ENCODE measurements around the gene ARL13A.
"Not testable (repeated sequence)": the region's sequence is repeated elsewhere in the genome, so short reads cannot be mapped to it uniquely, and the experiment has no call there.

ARL13A gene

GRCh38 chrX:100990139-100990538, 20.6 kb downstream of the ARL13A start:
- no peak for DNase-seq (ENCODE audit: low read depth)

- DNase-seq (ENCODE audit: low read depth) = no peak
These were observed 25.1 kb downstream of the ARL13A start for GRCh38 chrX:100994352-100995281.

GRCh38 chrX:100995469-100995868, 26.0 kb downstream of the ARL13A start:
- DNase-seq (ENCODE audit: low read depth) = no peak

DNA sequence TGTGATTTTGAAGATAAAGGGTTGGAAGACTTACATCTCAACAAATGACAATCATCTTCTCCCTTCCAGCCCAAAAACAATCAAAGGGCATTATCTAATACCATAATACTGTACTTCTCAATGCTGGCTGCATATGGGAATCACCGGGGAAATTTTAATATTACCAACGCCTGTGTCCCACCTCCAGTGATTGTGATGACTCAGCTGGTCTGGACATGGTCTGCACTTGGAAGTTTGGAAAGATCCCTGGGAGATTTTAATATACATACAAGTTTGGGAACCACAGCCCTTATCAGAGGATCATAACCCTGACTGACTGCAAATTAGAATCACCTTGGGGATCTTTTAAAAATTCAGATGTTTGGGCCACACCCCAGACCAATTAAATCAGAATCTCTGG, 29.9 kb downstream of the ARL13A start:
- DNase-seq (ENCODE audit: low read depth) = no peak

GRCh38 chrX:101009090-101009489, 39.6 kb downstream of the ARL13A start:
- no peak for DNase-seq (ENCODE audit: low read depth)

DNA sequence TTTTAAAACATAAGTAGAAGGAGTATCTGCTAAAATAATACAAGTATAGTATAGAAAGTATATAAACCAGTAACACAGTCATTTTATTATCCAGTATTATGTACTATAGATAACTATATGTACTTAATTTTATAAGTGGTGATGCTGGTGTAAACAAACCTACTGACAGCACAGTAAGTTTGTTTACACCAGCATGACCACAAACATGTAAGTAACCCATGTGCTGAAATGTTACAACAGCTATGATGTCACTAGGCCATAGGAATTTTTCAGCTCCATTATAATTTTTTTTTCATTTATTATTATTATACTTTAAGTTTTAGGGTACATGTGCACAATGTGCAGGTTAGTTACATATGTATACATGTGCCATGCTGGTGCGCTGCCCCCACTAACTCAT, 42.5 kb downstream of the ARL13A start:
- not testable (repeated sequence) for DNase-seq (ENCODE audit: low read depth)

DNA sequence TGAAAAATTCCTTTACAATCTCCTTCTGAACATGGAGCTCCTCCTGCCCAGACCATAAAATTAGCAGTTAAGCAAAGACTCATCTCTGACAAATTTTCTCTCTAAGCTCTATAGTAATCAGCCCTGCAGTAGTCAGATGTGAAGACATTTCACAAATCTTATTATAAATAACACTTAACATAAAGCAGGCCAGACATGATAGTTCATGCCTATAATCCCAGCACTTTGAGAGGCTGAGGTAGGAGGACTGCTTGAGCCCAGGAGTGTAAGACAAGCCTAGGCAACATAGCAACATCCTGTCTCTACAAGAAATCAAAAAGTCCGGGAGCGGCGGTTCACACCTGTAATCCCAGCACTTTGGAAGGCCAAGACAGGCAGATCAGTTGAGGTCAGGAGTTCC, 52.5 kb downstream of the ARL13A start:
- DNase-seq (ENCODE audit: low read depth) = no peak

- no peak for DNase-seq (ENCODE audit: low read depth)
These were observed 55.6 kb downstream of the ARL13A start for GRCh38 chrX:101025126-101025525.

DNA sequence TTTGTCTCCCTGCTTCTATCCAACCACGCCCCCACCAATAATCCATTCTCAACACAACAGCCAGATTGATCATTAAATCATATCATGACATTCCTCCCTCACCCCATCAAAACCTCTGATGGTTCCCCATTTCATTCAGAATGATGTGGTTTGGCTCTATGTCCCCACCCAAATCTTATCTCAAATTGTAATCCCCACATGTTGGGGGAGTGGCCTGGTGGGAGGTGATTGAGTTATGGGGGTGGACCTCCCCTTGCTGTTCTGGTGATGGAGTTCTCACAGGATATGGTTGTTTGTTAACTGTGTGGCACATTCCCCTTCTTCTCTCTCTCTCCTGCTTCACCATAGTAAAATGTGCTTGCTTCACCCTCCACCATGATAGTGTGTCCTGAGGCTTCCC, 59.1 kb downstream of the ARL13A start:
- no peak for DNase-seq (ENCODE audit: low read depth)

- no peak for DNase-seq (ENCODE audit: low read depth)
These were observed 60.2 kb downstream of the ARL13A start for GRCh38 chrX:101029665-101030064.

- DNase-seq (ENCODE audit: low read depth) = no peak
These were observed 67.7 kb downstream of the ARL13A start for GRCh38 chrX:101037231-101037630.

DNA sequence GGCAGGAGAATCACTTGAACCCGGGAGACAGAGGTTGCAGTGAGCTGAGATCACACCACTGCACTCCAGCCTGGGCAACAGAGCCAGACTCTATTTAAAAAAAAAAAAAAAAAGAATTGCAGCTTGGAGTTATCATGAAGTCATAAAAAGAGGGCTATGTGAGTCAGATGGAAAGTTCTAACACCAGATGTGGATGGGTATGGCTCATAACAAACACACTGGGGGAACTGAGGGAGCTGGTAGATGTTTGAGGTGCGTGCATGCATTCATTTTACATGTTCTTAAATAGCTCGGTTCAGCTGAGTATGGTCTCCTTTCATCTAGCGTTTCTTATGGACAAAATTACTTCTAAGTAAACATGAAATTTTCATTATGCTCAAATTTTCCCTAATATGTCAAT, 70.7 kb downstream of the ARL13A start:
- no peak for DNase-seq (ENCODE audit: low read depth)
